ENCODE data around the gene SLC22A16.

DNA sequence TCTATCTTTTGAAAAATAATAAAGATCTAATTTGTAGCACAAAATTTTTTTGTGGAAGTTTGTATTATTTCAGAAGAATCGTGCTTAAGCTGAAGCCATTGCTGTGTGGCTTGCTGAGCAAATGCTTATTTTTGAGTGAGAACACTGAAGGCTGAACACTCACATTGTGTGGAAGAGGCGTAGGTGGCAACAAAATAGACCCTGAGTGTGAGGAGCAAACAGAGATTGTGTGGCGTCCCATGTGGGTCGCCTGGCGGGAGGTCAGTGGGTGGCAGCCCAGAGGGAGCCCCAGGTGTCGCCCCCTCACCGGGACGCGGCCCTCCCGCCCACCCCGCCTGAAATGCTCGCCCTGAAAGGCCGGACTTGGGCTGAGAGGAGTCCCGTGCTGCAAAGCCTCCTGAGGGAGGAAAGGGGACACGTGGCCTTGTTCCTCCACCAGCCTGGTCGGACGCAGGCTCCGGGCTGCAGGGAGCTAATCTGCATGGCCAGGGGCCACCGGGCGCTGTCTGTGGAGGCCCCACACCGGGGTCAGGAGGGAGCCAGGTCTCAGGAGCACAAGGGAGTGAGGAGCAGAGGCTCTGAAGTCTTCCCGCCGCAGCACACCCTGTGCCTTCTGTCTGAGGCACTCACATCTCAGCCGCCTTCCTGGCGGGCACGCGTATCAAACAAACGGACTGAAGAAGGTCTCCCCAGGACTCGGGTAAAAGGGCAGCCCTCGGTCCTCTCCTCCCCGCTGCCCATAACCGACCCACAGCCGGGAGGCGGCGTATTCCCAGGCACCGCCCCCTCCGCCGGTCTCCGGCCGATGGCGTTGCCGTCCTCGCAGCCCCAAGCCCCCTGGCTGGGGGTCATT is 77.0 kb downstream of the SLC22A16 start:
- TF ChIP-seq, protein P1, sequence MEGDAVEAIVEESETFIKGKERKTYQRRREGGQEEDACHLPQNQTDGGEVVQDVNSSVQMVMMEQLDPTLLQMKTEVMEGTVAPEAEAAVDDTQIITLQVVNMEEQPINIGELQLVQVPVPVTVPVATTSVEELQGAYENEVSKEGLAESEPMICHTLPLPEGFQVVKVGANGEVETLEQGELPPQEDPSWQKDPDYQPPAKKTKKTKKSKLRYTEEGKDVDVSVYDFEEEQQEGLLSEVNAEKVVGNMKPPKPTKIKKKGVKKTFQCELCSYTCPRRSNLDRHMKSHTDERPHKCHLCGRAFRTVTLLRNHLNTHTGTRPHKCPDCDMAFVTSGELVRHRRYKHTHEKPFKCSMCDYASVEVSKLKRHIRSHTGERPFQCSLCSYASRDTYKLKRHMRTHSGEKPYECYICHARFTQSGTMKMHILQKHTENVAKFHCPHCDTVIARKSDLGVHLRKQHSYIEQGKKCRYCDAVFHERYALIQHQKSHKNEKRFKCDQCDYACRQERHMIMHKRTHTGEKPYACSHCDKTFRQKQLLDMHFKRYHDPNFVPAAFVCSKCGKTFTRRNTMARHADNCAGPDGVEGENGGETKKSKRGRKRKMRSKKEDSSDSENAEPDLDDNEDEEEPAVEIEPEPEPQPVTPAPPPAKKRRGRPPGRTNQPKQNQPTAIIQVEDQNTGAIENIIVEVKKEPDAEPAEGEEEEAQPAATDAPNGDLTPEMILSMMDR (IDR thresholded peaks at IDR 0.05 in 8 of 11, conservative IDR thresholded peaks at IDR 0.05 in 3 of 11): no peak
- TF ChIP-seq POLR2A (IDR thresholded peaks at IDR 0.05): no peak
